Muscle of leg (tissue), 11 donors: ENCODE results near the gene TRAF3IP3. TPM values are rescaled to one million over a fixed set of nuclear protein-coding genes. Genes with fewer than 3 reads are reported as not detected.
A peak's percentile ranks its signal among the peaks of the same experiment; 100 is the strongest.

Source experiments
- DNase-seq: peaks from one replicate; pipeline ENCODE4 v3.0.0; 2013
- H3K27ac ChIP-seq: one replicate; pipeline ENCODE4 v1.5.1; 2013; ENCODE audit warnings: mild to moderate bottlenecking, low read length, control low read depth
- H3K27me3 ChIP-seq: one replicate; pipeline ENCODE4 v1.6.1; 2013; ENCODE audit warnings: low read length; ENCODE audit not compliant: control insufficient read depth, insufficient read depth
- H3K36me3 ChIP-seq: one replicate; pipeline ENCODE4 v1.6.1; 2013; ENCODE audit warnings: low read length; ENCODE audit not compliant: control insufficient read depth, insufficient read depth
- H3K4me1 ChIP-seq: one replicate; pipeline ENCODE4 v1.6.1; 2013; ENCODE audit warnings: low read length; ENCODE audit not compliant: control insufficient read depth, insufficient read depth
- H3K4me3 ChIP-seq: one replicate; pipeline ENCODE4 v1.5.1; 2013; ENCODE audit warnings: low read length, control low read depth
- H3K9me3 ChIP-seq: replicated peaks from 2 replicates; pipeline ENCODE4 v1.6.1; 2013; ENCODE audit warnings: low read depth, low read length; ENCODE audit not compliant: control insufficient read depth
- WGBS: methylation state at CpG from one replicate; pipeline ENCODE4 v1.1.5; 2013; ENCODE audit warnings: missing lambda C conversion rate; ENCODE audit not compliant: insufficient coverage; 5-methylcytosine and 5-hydroxymethylcytosine counted together
- polyA plus RNA-seq, 8 donors: library from polyadenylated mRNA; unstranded; fragments of 120-200 nt; gene quantifications; one replicate each; pipeline versions ENCODE4 v1.2.1 to v1.2.3, GENCODE V29; 2013; ENCODE audit warnings: inconsistent platforms in 1 of 8, low replicate concordance in 1 of 8; ENCODE audit not compliant: insufficient read length in 8 of 8, insufficient read depth in 1 of 8
- total RNA-seq: library from RNA; stranded (reverse); fragments of 120-200 nt; gene quantifications from one replicate; pipeline ENCODE4 v1.2.4, GENCODE V29; 2013

The TRAF3IP3 gene
- total and polyA plus RNA-seq, 9 donors = 0.82 to 3.2 (median 2.2) TPM

DNA sequence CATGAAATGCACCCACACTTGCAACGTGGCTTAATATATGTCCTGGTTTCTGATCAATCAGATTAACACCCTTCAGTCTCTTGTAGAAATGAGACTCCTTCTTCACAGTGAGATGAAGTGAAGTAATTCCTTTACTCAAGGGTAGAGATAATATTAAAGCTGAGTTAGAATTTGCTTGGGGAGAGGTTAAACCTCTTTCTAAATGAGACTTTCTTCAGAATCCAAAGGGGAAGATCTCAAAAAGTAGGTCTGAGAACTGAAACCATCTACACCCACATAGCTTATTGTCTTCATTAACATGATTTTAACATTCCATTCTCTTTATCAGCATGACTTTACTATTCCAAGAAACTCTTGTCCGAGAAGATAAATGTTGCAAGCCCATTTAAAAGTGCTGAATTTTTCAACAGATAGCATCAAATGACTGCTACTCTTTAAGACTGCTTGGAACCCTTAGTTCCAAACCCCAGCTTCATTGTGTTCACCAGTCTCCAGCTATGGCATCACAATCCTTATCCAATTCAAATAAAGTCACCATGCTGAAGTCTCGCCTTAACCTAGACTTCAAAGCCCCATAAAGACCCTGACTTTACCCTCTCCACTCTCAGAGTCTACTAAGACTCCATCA, 19.2 kb upstream of the TRAF3IP3 start:
- no peaks in the 10 kb centered on the region for H3K4me1 ChIP-seq
- H3K36me3 ChIP-seq = no peaks in the 10 kb centered on the region
- H3K27me3 ChIP-seq = no peaks in the 10 kb centered on the region
- no peak overlapping the region for H3K4me3 ChIP-seq
- H3K9me3 ChIP-seq = no peaks in the 10 kb centered on the region
- WGBS = no CpG with 5 or more reads among the region's 3 CpGs
- H3K27ac ChIP-seq = no peak overlapping the region
- DNase-seq = no peak

DNA sequence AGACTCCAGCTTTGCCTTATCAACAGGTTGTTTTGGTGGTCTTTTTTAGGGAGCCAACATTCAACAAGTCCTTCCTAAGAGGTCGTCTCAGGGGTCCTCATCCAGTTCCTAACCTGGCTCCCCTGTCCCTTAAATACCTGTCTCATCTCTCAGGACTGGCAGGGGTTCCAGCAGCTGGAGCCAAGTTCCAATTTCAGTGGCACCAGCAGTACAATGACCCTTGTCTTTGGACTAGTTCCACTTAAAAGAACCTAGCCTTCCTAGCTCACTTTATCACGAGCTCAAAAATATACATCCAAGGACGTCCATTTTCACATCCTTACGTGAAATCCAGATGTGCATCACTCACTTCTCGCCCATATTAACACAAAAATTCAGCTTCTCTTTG, 18.7 kb upstream of the TRAF3IP3 start:
- DNase-seq = no peak
- H3K27me3 ChIP-seq = no peaks in the 10 kb centered on the region
- no peaks in the 10 kb centered on the region for H3K4me1 ChIP-seq
- WGBS = 39% methylated on average over 2 of the region's 5 CpGs
- no peaks in the 10 kb centered on the region for H3K9me3 ChIP-seq
- no peaks in the 10 kb centered on the region for H3K36me3 ChIP-seq
- no peak overlapping the region for H3K4me3 ChIP-seq
- H3K27ac ChIP-seq = no peak overlapping the region

DNA sequence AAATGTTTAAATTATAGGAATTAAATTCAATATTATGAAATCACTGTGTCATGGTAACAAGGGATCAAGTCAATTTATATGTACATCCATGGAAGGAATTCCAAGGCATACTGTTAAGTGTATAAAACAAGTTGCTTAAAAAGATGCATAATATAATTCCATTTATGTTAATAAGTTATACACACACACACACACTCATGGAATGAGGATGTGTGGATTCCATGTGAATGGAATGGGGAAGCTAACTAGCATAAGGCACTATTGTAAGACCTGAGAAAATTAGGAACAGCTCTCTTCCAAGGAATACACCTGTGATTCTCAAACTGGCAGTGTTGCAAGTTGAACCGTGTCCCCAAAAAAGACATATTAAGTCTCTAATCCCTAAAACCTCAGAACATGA, 17.6 kb upstream of the TRAF3IP3 start:
- Histone ChIP-seq H3K4me1 (no peaks in the 10 kb centered on the region), H3K27me3 (no peaks in the 10 kb centered on the region), H3K4me3 (no peak overlapping the region), H3K9me3 (no peaks in the 10 kb centered on the region), H3K36me3 (no peaks in the 10 kb centered on the region), H3K27ac (no peak overlapping the region)
- WGBS = no CpG with 5 or more reads among the region's 1 CpG
- DNase-seq = no peak

DNA sequence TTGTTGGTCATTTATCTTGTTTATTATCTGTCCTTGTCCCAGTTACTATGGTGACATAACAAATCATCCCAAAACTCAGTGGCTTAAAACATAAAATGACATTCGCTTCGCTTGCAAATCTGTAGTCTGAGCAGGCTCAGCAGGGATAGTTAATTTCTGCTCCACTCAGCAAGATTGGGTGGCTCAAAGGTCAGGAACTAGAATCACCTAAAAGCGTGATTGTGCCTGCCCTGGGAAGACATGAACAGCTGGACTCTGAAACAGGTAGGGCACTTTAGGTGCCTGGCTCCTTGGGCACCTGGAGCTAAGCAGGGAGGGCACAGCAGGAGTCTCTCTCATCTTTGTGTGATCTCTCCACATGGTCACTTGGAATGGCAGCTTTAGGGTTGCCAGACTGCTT, 14.7 kb upstream of the TRAF3IP3 start:
- no peaks in the 10 kb centered on the region for H3K4me1 ChIP-seq
- H3K36me3 ChIP-seq = no peaks in the 10 kb centered on the region
- H3K9me3 ChIP-seq = no peaks in the 10 kb centered on the region
- H3K27me3 ChIP-seq = peaks cover 3% of the 10 kb centered on the region
- H3K27ac ChIP-seq = no peak overlapping the region
- no peak for DNase-seq
- no peak overlapping the region for H3K4me3 ChIP-seq
- 70% methylated on average over 1 of the region's 3 CpGs for WGBS

DNA sequence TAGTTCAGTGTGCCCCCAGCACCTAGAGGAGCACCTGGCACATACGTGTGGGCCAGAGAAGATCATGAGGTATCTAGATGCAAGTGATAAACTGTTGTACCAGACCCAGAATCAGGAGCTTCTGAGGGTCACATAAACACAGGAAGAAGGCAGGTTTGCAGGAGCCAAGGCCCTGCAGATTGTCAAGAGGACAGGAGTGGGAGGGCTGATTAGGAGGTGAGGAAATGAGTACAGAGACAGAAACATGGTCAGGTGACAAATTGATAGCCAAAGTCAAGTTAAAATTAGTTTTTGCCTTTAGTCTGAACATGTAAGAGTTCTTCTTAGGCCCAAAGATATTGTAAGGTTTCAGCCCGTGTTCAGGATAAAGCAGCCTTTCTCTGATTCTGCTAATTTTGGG, 14.0 kb upstream of the TRAF3IP3 start:
- Histone ChIP-seq H3K4me1 (no peaks in the 10 kb centered on the region), H3K4me3 (no peak overlapping the region), H3K27ac (no peak overlapping the region), H3K36me3 (no peaks in the 10 kb centered on the region), H3K27me3 (peaks cover 3% of the 10 kb centered on the region), H3K9me3 (no peaks in the 10 kb centered on the region)
- no peak for DNase-seq
- WGBS = 94% methylated on average over 1 of the region's 2 CpGs

DNA sequence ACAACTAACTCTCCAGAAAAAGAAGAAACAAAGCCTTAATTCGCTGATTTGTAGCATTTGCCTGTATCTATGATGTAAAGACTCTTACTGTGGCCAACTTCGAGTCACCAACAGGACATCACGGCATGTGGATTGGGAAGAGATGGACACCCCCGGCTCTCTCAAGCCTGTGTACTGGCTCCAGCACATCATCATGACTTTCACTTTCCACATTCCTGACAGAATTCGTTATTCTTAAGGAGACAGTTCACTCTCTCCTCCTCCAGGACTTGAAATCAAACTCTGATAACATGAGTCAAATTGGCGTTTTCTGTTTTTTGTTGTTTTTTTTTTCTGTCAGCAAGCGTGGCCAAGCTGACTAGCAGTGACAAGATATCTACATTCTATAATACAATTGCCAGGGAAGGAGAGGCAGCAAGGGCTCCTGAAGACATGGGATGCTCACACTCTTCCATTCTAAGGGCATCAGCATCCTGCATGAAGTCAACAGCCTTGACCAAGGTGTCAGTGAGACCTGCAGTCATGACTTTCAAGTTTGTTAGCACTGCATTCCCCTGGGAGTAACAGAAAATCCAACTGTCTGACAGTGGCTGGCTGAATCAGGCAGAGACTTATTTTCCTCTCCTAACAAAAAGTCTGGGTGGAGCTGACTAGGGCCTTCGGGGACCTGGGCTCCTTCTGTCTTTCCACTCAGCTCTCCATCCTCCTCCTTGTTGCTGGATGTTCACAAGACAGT, 13.3 kb upstream of the TRAF3IP3 start:
- 80% methylated on average over 1 of the region's 8 CpGs for WGBS
- H3K4me3 ChIP-seq = no peak overlapping the region
- peak; percentile 51 for DNase-seq

DNA sequence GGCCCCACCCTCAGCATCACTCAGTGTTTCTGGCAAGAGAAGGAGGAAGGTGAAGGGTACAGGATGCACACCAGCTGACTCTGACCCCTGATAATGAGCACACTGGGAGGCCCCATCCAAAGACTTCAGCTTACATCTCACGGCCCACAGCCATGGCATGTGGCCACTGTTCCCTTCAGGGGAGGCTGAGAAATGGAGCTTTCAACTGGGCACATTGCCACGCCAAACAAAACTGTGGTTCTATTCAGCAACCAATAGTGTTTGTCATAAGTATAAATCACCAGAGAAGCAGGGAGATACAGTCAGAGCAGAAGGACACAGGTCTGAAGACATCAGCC, 12.7 kb upstream of the TRAF3IP3 start:
- no peaks in the 10 kb centered on the region for H3K9me3 ChIP-seq
- WGBS = no CpG with 5 or more reads among the region's 2 CpGs
- no peak overlapping the region for H3K4me3 ChIP-seq
- peaks cover 8% of the 10 kb centered on the region for H3K4me1 ChIP-seq
- DNase-seq = no peak
- no peaks in the 10 kb centered on the region for H3K36me3 ChIP-seq
- no peak overlapping the region for H3K27ac ChIP-seq
- peaks cover 3% of the 10 kb centered on the region for H3K27me3 ChIP-seq

More for the DNA sequence above, 13.3 kb upstream of the TRAF3IP3 start:
- H3K36me3 ChIP-seq = no peaks in the 10 kb centered on the region
- peaks cover 3% of the 10 kb centered on the region for H3K4me1 ChIP-seq
- H3K27me3 ChIP-seq = peaks cover 3% of the 10 kb centered on the region
- no peaks in the 10 kb centered on the region for H3K9me3 ChIP-seq
- no peak overlapping the region for H3K27ac ChIP-seq

DNA sequence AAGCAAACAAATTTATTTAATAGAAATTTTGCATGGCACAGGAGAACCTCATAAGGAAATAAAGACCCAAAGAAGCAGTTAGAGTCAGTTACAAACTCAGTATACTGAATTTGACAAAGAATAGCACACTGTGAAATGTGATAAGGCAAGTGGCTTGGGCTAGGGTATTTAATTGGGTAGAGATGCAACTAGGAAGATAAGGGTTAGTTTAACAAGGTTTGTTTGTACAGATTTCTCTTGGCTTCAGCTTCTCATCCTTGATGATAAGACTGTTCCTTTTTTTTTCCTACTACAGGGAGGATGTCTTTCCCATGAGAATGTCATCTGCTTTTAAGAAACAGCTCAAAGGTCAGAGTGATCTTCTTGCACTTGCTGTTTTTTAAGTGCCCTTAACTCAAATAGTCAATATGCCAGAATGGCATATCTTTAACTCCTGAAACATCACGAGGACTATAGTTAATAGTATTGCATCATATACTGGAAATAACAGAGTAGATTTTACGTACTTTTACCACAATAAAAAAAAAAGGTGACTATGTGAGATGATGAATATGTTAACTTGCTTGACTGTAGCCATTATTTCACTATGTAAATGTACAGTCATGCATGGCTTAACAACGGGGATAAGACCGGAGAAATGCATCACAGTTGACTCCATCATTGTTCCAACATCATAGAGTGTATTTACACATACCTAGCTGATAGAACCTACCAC, 9.2 kb upstream of the TRAF3IP3 start:
- DNase-seq = no peak
- whole genome bisulfite sequencing = 70% methylated on average over 2 of the region's 4 CpGs
- Histone ChIP-seq H3K9me3 (no peaks in the 10 kb centered on the region), H3K27me3 (peaks cover 3% of the 10 kb centered on the region), H3K36me3 (no peaks in the 10 kb centered on the region), H3K4me3 (no peak overlapping the region), H3K27ac (no peak overlapping the region), H3K4me1 (peaks cover 9% of the 10 kb centered on the region)

DNA sequence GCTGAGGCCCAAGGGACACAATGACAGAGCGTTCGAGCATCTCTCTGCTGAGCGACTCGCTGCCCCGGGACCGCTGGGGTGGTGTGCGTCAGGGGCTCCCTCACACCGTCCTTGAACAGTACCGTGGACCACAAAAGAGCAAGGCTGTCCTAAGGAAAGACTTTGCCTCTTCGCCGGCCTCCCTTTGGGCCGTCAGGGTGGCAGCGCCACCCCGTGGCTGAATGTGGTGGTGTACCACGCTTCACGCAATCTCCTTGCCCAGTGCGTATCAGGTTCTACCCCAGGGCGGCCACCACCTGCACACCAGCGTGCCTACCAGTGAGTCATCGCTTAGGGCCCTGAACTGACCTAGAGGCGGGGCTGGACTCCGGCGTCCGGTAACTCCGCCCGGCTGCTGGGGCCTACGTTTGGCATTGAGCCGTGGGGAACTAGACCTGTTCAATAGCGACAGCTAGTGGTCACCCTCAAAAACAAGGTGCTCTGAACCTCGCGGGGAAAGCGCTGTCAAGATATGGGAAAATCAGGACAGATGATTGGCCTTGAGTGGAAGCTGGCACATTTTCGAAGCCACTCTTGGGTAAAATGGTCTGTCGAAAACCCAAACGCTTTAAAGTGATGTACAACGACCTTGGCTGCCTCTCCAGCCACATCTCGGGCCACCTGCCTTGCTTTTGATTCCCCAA, 8.1 kb upstream of the TRAF3IP3 start:
- Histone ChIP-seq H3K4me1 (peaks cover 9% of the 10 kb centered on the region), H3K27ac (no peak overlapping the region), H3K9me3 (no peaks in the 10 kb centered on the region), H3K4me3 (peak overlapping the region; percentile 30), H3K27me3 (peaks cover 3% of the 10 kb centered on the region), H3K36me3 (no peaks in the 10 kb centered on the region)
- peak; percentile 84 for DNase-seq
- 7% methylated on average over 37 of the region's 37 CpGs for WGBS

DNA sequence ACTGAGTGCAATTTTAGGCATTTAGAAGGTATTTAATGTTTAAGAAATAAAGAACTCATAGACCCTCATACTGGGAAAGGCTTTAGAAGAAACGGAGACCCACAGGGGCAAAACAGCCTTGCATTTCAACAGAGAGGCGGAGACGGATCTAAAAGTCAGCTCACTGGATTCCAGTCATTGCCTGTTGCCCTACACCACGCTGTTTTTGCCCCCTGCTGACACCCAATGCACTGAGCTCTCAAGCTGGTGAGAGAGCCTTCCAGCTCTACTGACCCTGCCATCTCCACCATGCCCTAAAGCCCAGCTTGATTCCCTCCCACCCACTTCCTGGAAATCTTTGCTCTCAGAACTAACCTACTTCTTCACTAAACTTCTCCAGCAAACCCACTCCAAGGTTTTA, 7.2 kb upstream of the TRAF3IP3 start:
- H3K9me3 ChIP-seq = no peaks in the 10 kb centered on the region
- DNase-seq = no peak
- H3K27ac ChIP-seq = no peak overlapping the region
- H3K4me1 ChIP-seq = peaks cover 9% of the 10 kb centered on the region
- no peak overlapping the region for H3K4me3 ChIP-seq
- WGBS = 42% methylated on average over 4 of the region's 4 CpGs
- H3K27me3 ChIP-seq = peaks cover 3% of the 10 kb centered on the region
- H3K36me3 ChIP-seq = no peaks in the 10 kb centered on the region
